A673 (cell line): Measurements from ENCODE around the gene RAB24. TPM values are rescaled to one million over a fixed set of nuclear protein-coding genes. Genes with fewer than 3 reads are reported as not detected.

ENCODE experiments used
- BruUV-seq: library from RNA; stranded (reverse); fragments of 400-500 nt; replicated peaks from 2 replicates; lab custom pipeline; 2021; lab: Mats Ljungman, UMichigan
- CTCF ChIA-PET: fragments of 300-600 bp; sonication (Branson Sonifier 250); formaldehyde crosslinking; loops from one replicate; lab custom pipeline; 2022; ENCODE audit warnings: antibody characterized with exemption; lab: Charles Lee
- POLR2A ChIA-PET: fragments of 300-600 bp; sonication (Branson Sonifier 250); formaldehyde crosslinking; loops from one replicate; lab custom pipeline; 2022; ENCODE audit warnings: antibody characterized with exemption; ENCODE audit not compliant: low non-redundant PET; lab: Charles Lee
- DNase-seq: peaks from one replicate; pipeline ENCODE4 v3.0.0-alpha.2; 2015; ENCODE audit warnings: low spot score
- H3K27ac ChIP-seq: fragments of 200-600 bp; sonication (generic); 2 replicates; pipeline ENCODE4 v1.5.1; 2016; ENCODE audit warnings: mixed run types, low read depth, mild to moderate bottlenecking, mixed read lengths, antibody characterized with exemption, low read length; ENCODE audit not compliant: poor library complexity, severe bottlenecking
- H3K27me3 ChIP-seq: fragments of 200-600 bp; sonication (generic); replicated peaks from 2 replicates; pipeline ENCODE4 v1.6.1; 2017; ENCODE audit warnings: mixed run types, low read depth, mild to moderate bottlenecking, mixed read lengths, antibody characterized with exemption, low read length; ENCODE audit not compliant: insufficient read depth, poor library complexity
- H3K36me3 ChIP-seq: fragments of 200-600 bp; sonication (generic); 2 replicates; pipeline ENCODE4 v1.6.1; 2016; ENCODE audit warnings: mixed run types, mild to moderate bottlenecking, mixed read lengths, antibody characterized with exemption, low read length; ENCODE audit not compliant: insufficient read depth, poor library complexity, severe bottlenecking
- H3K4me1 ChIP-seq: fragments of 200-600 bp; sonication (generic); 2 replicates; pipeline ENCODE4 v1.6.1; 2017; ENCODE audit warnings: mixed run types, mild to moderate bottlenecking, mixed read lengths, antibody characterized with exemption, low read length; ENCODE audit not compliant: insufficient read depth, poor library complexity, severe bottlenecking
- H3K4me3 ChIP-seq: fragments of 200-600 bp; sonication (generic); 2 replicates; pipeline ENCODE4 v1.5.1; 2016; ENCODE audit warnings: low read depth, mixed run types, mild to moderate bottlenecking, mixed read lengths, low read length; ENCODE audit not compliant: poor library complexity, severe bottlenecking
- H3K9me3 ChIP-seq: fragments of 200-600 bp; sonication (generic); 2 replicates; pipeline ENCODE4 v1.6.1; 2016; ENCODE audit warnings: mixed run types, low read depth, mild to moderate bottlenecking, mixed read lengths, antibody characterized with exemption, low read length; ENCODE audit not compliant: poor library complexity, severe bottlenecking
- EZH2 ChIP-seq: fragments of 200-600 bp; sonication (generic); IDR thresholded peaks from 2 replicates; pipeline ENCODE4 v1.6.1; 2017; ENCODE audit warnings: borderline replicate concordance, low read depth, mild to moderate bottlenecking, mixed read lengths, antibody characterized with exemption, low read length; ENCODE audit not compliant: poor library complexity, severe bottlenecking
- intact Hi-C: fragments of 100-400 bp; cut with micrococcal nuclease; formaldehyde crosslinking; loops from one replicate; pipeline ENCODE4 v1.10.0; 2022; ENCODE audit not compliant: unreplicated experiment
- total RNA-seq: library from RNA; stranded (reverse); gene quantifications from 2 replicates; pipeline ENCODE4 v1.2.3, GENCODE V29; 2021
- TF ChIP-seq, protein P1 (sequence below): fragments of 300-800, 200-600 bp; sonication (generic); conservative IDR thresholded peaks from 2 replicates; pipeline ENCODE4 v1.5.1; 2017; ENCODE audit warnings: low read depth, mild to moderate bottlenecking, antibody characterized with exemption, low read length, moderate library complexity, mixed read lengths

RAB24 gene
- total RNA-seq, 1 experiment from 2014 or later = 16.0 TPM

DNA sequence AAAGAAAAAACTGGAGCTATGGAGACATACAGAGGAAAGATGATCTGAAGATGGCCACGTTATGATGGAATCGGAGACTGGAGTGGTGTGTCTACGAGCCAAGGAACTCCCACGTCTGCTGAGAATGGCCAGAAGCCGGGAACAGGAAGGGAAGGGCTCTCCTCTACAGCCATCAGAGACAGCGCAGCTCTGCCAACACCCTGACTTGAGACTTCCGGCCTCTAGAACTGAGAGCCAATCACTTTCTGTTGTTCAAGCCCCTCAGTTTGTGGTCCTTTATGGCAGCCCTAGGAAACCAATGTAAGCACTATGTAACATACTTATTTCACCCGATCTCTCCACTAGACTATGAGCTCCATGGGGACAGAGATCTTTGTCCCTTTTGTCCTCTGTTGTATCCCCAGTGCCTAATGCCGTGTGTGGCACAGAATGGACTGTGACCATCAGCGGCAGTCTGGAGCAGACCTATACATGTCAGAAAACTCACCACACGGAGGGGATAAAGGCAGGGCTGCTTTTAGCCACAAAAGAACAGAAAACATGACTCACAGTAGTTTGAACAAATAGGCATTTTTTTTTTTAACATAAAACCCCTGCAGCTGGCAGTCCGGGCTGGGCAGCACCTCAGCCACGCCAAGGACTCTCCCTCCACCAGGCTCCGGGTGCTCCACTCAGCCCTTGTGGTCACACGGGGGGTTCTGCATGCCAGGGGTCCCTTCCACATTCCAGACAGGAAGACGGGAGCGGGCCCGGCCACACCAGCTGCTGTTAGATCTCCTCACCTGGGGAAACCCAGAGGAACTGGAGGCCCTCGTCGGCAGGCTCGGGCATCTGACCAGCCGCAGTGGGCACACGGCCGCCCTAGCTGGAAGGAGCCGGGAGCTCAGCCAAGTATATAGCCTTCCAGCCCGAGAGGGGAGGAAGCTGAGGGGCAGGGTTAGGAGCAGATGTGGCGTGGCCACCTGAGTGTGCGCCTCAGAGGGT, 24.3 kb upstream of the RAB24 start:
- H3K36me3 ChIP-seq = no peaks in the 10 kb centered on the region
- CTCF ChIA-PET = no interaction called here
- no peaks in the 10 kb centered on the region for H3K4me1 ChIP-seq
- TF ChIP-seq EZH2 = no peak
- TF ChIP-seq, protein P1, sequence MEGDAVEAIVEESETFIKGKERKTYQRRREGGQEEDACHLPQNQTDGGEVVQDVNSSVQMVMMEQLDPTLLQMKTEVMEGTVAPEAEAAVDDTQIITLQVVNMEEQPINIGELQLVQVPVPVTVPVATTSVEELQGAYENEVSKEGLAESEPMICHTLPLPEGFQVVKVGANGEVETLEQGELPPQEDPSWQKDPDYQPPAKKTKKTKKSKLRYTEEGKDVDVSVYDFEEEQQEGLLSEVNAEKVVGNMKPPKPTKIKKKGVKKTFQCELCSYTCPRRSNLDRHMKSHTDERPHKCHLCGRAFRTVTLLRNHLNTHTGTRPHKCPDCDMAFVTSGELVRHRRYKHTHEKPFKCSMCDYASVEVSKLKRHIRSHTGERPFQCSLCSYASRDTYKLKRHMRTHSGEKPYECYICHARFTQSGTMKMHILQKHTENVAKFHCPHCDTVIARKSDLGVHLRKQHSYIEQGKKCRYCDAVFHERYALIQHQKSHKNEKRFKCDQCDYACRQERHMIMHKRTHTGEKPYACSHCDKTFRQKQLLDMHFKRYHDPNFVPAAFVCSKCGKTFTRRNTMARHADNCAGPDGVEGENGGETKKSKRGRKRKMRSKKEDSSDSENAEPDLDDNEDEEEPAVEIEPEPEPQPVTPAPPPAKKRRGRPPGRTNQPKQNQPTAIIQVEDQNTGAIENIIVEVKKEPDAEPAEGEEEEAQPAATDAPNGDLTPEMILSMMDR = no peak
- no peaks in the 10 kb centered on the region for H3K9me3 ChIP-seq
- no peak for DNase-seq
- no TSS peak for BruUV-seq
- no peak overlapping the region for H3K27ac ChIP-seq
- H3K27me3 ChIP-seq = no peaks in the 10 kb centered on the region
- H3K4me3 ChIP-seq = no peak overlapping the region
- intact Hi-C loops = no loop called here
- POLR2A ChIA-PET = no interaction called here

DNA sequence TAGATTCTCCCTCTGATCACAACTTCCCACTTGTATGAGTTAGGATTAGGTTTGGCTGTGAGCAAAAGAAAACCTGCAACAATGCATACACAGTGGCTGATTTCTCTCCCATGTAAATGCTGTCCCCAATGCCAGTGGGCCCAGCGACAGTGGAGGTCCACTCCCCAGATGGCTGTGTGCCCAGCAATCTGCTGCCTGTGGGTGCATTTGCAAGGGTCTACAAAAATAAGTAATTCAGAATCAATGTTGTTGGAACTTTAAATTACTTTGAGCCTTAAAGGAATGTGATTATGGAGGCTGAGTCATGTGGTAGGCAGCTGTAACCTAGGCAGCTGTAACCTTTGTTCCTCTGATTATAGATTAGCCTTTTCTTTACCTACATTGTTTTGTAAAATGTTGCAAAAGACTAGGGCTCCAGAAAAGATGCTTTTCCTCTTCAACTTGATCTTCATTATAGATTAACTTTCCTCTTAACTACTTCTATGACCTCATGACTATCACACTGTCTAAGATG, 22.4 kb upstream of the RAB24 start:
- Histone ChIP-seq H3K27ac (no peak overlapping the region), H3K9me3 (no peaks in the 10 kb centered on the region), H3K36me3 (no peaks in the 10 kb centered on the region), H3K4me3 (no peak overlapping the region), H3K4me1 (no peaks in the 10 kb centered on the region), H3K27me3 (no peaks in the 10 kb centered on the region)
- no peak for TF ChIP-seq EZH2
- TF ChIP-seq, protein P1 = no peak
- POLR2A ChIA-PET = no interaction called here
- no peak for DNase-seq
- intact Hi-C loops = no loop called here
- no TSS peak for BruUV-seq
- CTCF ChIA-PET = no interaction called here

DNA sequence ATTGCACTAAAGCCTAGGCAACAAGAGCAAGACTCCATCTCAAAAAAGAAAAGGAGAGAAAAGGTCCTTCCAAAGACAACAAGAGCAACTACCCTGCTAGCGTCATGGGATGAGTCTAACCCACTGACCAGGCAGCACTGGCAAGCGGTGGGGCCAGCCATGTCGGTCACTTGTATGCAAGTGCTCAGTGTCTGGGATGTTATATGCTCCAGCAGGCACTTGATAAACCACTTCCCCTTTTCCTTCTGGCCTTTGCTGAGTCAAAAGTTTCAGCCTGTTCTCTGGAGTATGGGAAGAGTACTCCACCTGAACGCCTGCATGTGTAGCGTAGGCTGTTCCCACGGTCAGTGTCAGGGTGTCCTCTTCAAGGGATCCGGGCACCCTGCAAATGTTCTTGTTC, 17.4 kb upstream of the RAB24 start:
- TF ChIP-seq, protein P1 = no peak
- no peak for TF ChIP-seq EZH2
- no peak overlapping the region for H3K4me3 ChIP-seq
- intact Hi-C loops = no loop called here
- BruUV-seq = no TSS peak
- H3K9me3 ChIP-seq = no peaks in the 10 kb centered on the region
- POLR2A ChIA-PET = no interaction called here
- DNase-seq = no peak
- H3K27me3 ChIP-seq = no peaks in the 10 kb centered on the region
- H3K27ac ChIP-seq = no peak overlapping the region
- CTCF ChIA-PET = no interaction called here
- H3K4me1 ChIP-seq = no peaks in the 10 kb centered on the region
- no peaks in the 10 kb centered on the region for H3K36me3 ChIP-seq
